ENCODE measurements around the gene A3GALT2.

GRCh38 chr1:33366762-33367484 lies 46.0 kb upstream of the A3GALT2 start:
- TF ChIP-seq CTCF (IDR thresholded peaks at IDR 0.05; ENCODE audit: poor library complexity, severe bottlenecking) (no peak), REST (IDR thresholded peaks at IDR 0.05; ENCODE audit: borderline replicate concordance) (no peak), SMC3 (conservative IDR thresholded peaks at IDR 0.05; ENCODE audit: poor library complexity) (no peak), EP300 (conservative IDR thresholded peaks at IDR 0.05; ENCODE audit: poor library complexity, severe bottlenecking) (no peak), EZH2 (IDR thresholded peaks at IDR 0.05; ENCODE audit: borderline replicate concordance, insufficient read depth, low read length, poor library complexity, severe bottlenecking) (no peak), POLR2AphosphoS5 (IDR thresholded peaks at IDR 0.05) (no peak), TAF1 (IDR thresholded peaks at IDR 0.05; ENCODE audit: low read depth) (no peak)
